ENCODE data around the gene TNNT1. TPM values are rescaled to one million over a fixed set of nuclear protein-coding genes. Genes with fewer than 3 reads are reported as not detected.

Gene TNNT1
- polyA plus RNA-seq, 3 donors from 2014 or later, result not detected

DNA sequence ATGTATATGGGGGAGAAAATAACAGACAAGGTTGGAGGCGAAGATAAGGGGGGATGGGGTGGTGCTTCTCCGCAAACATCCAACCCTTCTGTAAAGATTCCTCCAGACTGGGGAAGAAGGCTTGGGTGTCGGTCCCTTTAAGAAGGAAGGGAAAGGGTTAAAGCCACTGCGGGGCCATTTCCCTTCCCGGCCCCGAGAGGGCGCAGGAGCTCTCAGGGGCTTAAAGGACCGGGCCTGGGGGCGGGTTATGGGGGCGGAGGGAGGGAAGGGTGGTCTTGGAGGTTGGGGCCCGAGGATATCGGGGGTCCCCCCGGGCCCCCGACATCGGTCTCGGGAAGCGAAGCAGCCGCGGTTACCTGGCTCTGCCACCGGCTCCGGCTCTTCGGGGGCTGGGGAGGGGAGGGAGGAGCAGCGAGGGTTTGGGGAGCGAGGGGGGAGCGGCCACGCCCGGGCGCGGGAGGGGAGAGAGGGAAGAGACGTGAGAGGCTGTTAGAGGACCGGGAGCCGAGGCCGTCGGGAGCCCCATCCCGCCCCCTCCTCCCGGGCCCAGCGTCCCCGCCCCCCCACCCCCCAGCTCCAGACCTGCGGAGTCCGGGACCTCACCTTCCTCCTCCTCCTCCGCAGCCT, 2.8 kb downstream of the TNNT1 start:
- Mint-ChIP-seq H3K27ac (no peak overlapping the region), H3K27me3 (ENCODE audit: low read depth in 3 of 3) (peaks cover 14 to 36% (median 36%) of the 10 kb centered on the region in 3 donors), H3K4me3 (no peak overlapping the region)

DNA sequence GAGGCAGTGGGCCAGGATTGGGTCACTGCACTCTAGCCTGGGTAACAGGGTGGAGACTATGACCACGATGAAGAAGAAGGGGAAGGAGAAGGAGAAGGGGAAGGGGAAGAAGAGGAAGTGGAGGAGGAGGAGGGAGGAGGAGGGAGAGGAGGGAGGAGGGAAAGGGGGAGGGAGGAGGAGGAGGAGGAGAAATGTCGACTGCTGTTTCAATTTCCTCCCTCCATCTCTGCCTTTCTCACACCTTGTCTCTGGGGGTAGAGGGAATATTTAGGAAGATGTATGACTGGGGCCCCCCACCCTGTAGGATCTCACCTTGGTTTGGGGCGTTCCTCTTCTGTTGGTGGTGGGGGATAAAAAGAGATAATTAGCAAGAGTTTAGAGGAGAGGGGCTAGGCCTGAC, 3.8 kb downstream of the TNNT1 start:
- Mint-ChIP-seq H3K4me3 (no peak overlapping the region), H3K9me3 (no peaks in the 10 kb centered on the region), H3K4me1 (peaks cover 0 to 2% of the 10 kb centered on the region in 2 donors), H3K27me3 (ENCODE audit: low read depth in 3 of 3) (peaks cover 19 to 37% (median 36%) of the 10 kb centered on the region in 3 donors), H3K27ac (no peak overlapping the region), H3K36me3 (peaks cover 0 to 4% (median 0%) of the 10 kb centered on the region in 3 donors)
- DNase-seq, result no peak

More for the DNA sequence above, 2.8 kb downstream of the TNNT1 start:
- no peaks in the 10 kb centered on the region for H3K9me3 Mint-ChIP-seq
- peaks cover 0 to under 1% of the 10 kb centered on the region in 2 donors for H3K4me1 Mint-ChIP-seq
- no peak for DNase-seq
- H3K36me3 Mint-ChIP-seq, result peaks cover 0 to 4% (median 0%) of the 10 kb centered on the region in 3 donors

- Mint-ChIP-seq H3K4me3 (no peak overlapping the region), H3K4me1 (peaks cover 0 to 2% of the 10 kb centered on the region in 2 donors), H3K36me3 (peaks cover 0 to 4% (median 0%) of the 10 kb centered on the region in 3 donors), H3K9me3 (peaks cover 0 to 1% (median 0%) of the 10 kb centered on the region in 6 donors), H3K27me3 (ENCODE audit: low read depth in 3 of 3) (peaks cover 20 to 31% (median 30%) of the 10 kb centered on the region in 3 donors), H3K27ac (no peak overlapping the region)
- no peak for DNase-seq
Observed at GRCh38 chr19:55141696-55142095, 7.3 kb downstream of the TNNT1 start.

DNA sequence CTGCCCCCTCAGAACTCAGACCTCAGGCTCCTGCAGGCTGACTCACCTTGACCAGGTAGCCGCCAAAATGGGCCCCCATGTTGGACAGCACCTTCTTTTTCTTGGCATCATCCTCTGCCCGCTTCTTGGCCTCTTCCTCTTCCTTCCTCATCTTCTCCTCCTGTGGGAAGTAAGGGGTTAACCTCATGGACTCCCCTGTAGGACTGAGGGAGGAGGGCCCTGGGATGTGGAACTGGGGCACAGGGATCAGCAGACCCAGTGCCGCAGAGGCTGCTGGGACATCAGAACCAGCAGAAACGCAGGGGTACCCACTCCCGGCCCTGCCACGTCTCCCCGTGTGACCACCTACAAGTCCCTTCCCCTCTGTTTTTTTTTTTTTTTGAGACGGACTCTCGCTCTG, 11.1 kb downstream of the TNNT1 start:
- Mint-ChIP-seq H3K4me3 (no peak overlapping the region), H3K27me3 (ENCODE audit: low read depth in 3 of 3) (peaks cover 13 to 24% (median 22%) of the 10 kb centered on the region in 3 donors), H3K36me3 (no peaks in the 10 kb centered on the region), H3K4me1 (peaks cover 0 to 2% of the 10 kb centered on the region in 2 donors), H3K27ac (no peak overlapping the region), H3K9me3 (peaks cover 0 to 1% (median 0%) of the 10 kb centered on the region in 6 donors)
- no peak for DNase-seq

DNA sequence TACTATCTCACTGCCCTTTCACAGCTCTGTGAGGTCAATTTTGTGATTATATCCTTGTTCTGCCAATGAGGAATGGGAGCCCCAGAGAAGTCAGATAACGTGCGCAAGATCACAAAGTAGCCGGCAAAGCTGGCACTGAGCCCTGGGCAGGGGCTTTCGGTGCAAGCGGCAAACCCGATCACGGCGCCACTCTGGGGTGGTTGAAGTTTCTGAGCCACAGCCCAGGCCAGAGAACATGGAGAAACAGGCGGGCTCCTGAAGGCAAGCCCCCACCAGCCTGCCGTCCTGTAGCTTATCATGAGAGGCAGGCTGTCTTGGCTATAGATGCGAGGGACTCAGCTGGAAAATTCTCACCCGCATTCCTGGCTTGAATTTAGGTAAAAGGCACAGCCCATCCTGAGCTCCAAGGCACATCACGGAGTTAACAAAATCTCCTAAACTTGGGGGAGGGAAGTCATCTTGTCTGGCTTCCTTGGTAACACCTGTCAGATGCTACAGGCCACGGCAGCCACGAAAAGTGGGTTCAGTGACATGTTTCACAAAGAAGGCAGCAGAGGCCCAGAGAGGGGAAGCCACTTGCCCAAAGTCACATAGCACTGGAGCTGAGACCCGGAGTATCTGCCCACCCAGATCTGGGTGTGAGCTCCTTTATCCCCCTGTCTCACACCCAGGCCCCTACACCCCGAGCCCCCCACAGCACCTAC, 12.5 kb downstream of the TNNT1 start:
- Mint-ChIP-seq H3K9me3 (peaks cover 0 to 1% (median 0%) of the 10 kb centered on the region in 6 donors), H3K4me3 (no peak overlapping the region), H3K4me1 (peaks cover 0 to 2% of the 10 kb centered on the region in 2 donors), H3K27me3 (ENCODE audit: low read depth in 3 of 3) (peaks cover 15 to 21% (median 17%) of the 10 kb centered on the region in 3 donors), H3K36me3 (no peaks in the 10 kb centered on the region), H3K27ac (no peak overlapping the region)
- DNase-seq, result no peak

DNA sequence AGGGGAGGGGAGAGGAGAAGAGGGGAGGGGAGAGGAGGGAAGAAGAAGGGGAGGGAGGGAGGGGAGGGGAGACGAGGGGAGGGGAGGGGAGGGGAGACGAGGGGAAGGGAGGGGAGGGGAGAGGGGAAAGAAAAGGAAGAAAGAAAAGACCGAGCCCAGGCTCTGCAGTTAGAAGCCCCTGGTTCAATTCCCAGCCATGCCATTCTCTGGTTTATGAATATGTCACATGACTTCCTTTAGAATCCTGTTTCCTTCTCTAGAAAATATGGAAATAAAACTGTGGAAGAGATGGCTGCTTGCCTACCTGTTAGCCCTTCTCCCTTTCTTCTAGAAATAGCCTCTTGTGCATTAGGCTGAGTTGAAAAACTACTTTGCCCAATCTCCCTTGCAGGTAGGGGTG, 14.3 kb downstream of the TNNT1 start:
- Mint-ChIP-seq H3K36me3 (no peaks in the 10 kb centered on the region), H3K4me3 (no peak overlapping the region), H3K9me3 (peaks cover 0 to 1% (median 0%) of the 10 kb centered on the region in 6 donors), H3K27ac (no peak overlapping the region), H3K4me1 (no peaks in the 10 kb centered on the region), H3K27me3 (ENCODE audit: low read depth in 3 of 3) (peaks cover 9 to 23% (median 13%) of the 10 kb centered on the region in 3 donors)
- no peak for DNase-seq

- Mint-ChIP-seq H3K9me3 (peaks cover 0 to 1% (median 0%) of the 10 kb centered on the region in 6 donors), H3K27ac (no peak overlapping the region), H3K4me1 (no peaks in the 10 kb centered on the region), H3K27me3 (ENCODE audit: low read depth in 3 of 3) (peaks cover 8 to 23% (median 13%) of the 10 kb centered on the region in 3 donors), H3K4me3 (no peak overlapping the region), H3K36me3 (no peaks in the 10 kb centered on the region)
- DNase-seq, result no peak
Observed at GRCh38 chr19:55133639-55134444, 15.2 kb downstream of the TNNT1 start.

DNA sequence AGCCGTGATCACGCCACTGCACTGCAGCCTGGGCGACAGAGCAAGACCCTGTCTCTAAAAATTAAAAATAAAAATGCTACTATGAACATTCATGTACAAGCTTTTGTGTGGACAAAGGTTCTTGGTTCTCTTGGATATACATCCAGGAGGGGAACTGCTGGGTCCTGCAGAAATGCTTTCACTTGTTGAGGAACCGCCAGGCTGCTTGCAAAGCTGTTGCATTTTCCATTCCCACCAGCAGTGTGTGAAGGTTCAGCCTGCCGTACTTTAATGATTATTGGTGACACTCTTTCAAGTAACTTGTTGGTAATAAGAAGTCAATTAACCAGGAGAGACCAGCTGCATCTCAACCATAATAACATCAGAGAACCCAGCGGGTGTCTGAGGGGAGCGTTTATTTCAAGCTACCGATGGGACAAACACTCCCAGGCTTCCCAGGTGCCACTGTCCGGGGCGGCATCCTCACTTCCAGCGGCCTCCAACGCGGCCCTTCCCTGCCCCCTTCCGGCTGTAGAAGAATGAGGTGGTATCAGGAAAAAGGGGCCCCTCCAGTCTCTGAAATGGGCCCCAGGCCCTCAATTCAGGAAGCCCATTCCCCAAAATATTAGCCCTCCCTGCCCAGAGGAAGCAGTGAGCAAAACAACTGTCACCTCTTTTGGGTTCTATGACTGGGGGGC, 16.4 kb downstream of the TNNT1 start:
- Mint-ChIP-seq H3K9me3 (no peaks in the 10 kb centered on the region), H3K27ac (no peak overlapping the region), H3K27me3 (ENCODE audit: low read depth in 3 of 3) (peaks cover 10 to 23% (median 10%) of the 10 kb centered on the region in 3 donors), H3K4me3 (no peak overlapping the region), H3K36me3 (no peaks in the 10 kb centered on the region), H3K4me1 (no peaks in the 10 kb centered on the region)
- no peak for DNase-seq

GRCh38 chr19:55131421-55131820, 17.6 kb downstream of the TNNT1 start:
- Mint-ChIP-seq H3K9me3 (no peaks in the 10 kb centered on the region), H3K4me3 (no peak overlapping the region), H3K36me3 (no peaks in the 10 kb centered on the region), H3K27me3 (ENCODE audit: low read depth in 3 of 3) (peaks cover 10 to 28% (median 11%) of the 10 kb centered on the region in 3 donors), H3K27ac (no peak overlapping the region), H3K4me1 (no peaks in the 10 kb centered on the region)
- DNase-seq, result no peak

GRCh38 chr19:55119053-55119452, 30.0 kb downstream of the TNNT1 start:
- H3K36me3 Mint-ChIP-seq, result peaks cover 0 to 3% (median 0%) of the 10 kb centered on the region in 3 donors
- H3K4me1 Mint-ChIP-seq, result peaks cover 33 to 38% of the 10 kb centered on the region in 2 donors
- H3K27ac Mint-ChIP-seq, result peak overlapping the region in 1 of 6 donors; percentile 13
- H3K9me3 Mint-ChIP-seq, result peaks cover 0 to 1% (median 0%) of the 10 kb centered on the region in 6 donors
- H3K27me3 Mint-ChIP-seq (ENCODE audit: low read depth in 3 of 3), result peaks cover 11 to 18% (median 16%) of the 10 kb centered on the region in 3 donors
- no peak for DNase-seq
- H3K4me3 Mint-ChIP-seq, result peak overlapping the region; percentile 55 to 98 (median 61)

- Mint-ChIP-seq H3K4me3 (peak overlapping the region; percentile 95 to 100 (median 98)), H3K36me3 (peaks cover 0 to 3% (median 0%) of the 10 kb centered on the region in 3 donors), H3K9me3 (peaks cover 0 to 1% (median 0%) of the 10 kb centered on the region in 6 donors), H3K4me1 (peaks cover 33 to 41% of the 10 kb centered on the region in 2 donors), H3K27ac (peak overlapping the region in 3 of 6 donors; percentile 87 to 96 (median 92)), H3K27me3 (ENCODE audit: low read depth in 3 of 3) (peaks cover 11 to 14% (median 14%) of the 10 kb centered on the region in 3 donors)
- DNase-seq, result no peak
Observed at GRCh38 chr19:55118401-55118991, 30.5 kb downstream of the TNNT1 start.

- peaks cover 33 to 41% of the 10 kb centered on the region in 2 donors for H3K4me1 Mint-ChIP-seq
- peaks cover 0 to 3% (median 0%) of the 10 kb centered on the region in 3 donors for H3K36me3 Mint-ChIP-seq
Observed at GRCh38 chr19:55117663-55118391, 31.2 kb downstream of the TNNT1 start.

More at GRCh38 chr19:55117663-55118391, 31.2 kb downstream of the TNNT1 start:
- Mint-ChIP-seq H3K27me3 (ENCODE audit: low read depth in 3 of 3) (peaks cover 11 to 14% (median 14%) of the 10 kb centered on the region in 3 donors), H3K27ac (peak overlapping the region; percentile 87 to 96 (median 92)), H3K4me3 (peak overlapping the region; percentile 95 to 100 (median 98)), H3K9me3 (peaks cover 0 to 1% (median 0%) of the 10 kb centered on the region in 6 donors)
- DNase-seq, result peak; percentile 94 to 95 (median 95)
